Kidney epithelial cell (primary cell): ENCODE results near the gene ACTR10. TPM values are rescaled to one million over a fixed set of nuclear protein-coding genes. Genes with fewer than 3 reads are reported as not detected.

ENCODE experiments used
- DNase-seq: peaks from one replicate; pipeline ENCODE4 v3.0.0-alpha.2; 2010; ENCODE audit warnings: low read depth
- H3K27me3 ChIP-seq: 2 replicates; pipeline ENCODE4 v1.6.0; 2011; ENCODE audit warnings: low read length; ENCODE audit not compliant: control insufficient read depth, insufficient read depth
- H3K36me3 ChIP-seq: 2 replicates; pipeline ENCODE4 v1.5.1; 2011; ENCODE audit warnings: low read length; ENCODE audit not compliant: control insufficient read depth, insufficient read depth
- H3K4me3 ChIP-seq: 2 replicates; pipeline ENCODE4 v1.5.1; 2011; ENCODE audit warnings: low read depth, mild to moderate bottlenecking, control low read depth, low read length
- total RNA-seq: library from RNA; depleted of rRNA; stranded (reverse); fragments of >200 nt; gene quantifications from 2 replicates; pipeline ENCODE4 v1.2.3, GENCODE V29; 2015
- TF ChIP-seq, protein P1 (sequence below): IDR thresholded peaks from 2 replicates; pipeline ENCODE4 v1.5.1; 2011; ENCODE audit warnings: mild to moderate bottlenecking, moderate library complexity, low read length, control low read depth, inconsistent platforms; ENCODE audit not compliant: insufficient read depth, poor library complexity, severe bottlenecking

Gene ACTR10
- total RNA-seq, 1 donor from 2014 or later: 83.6 TPM

DNA sequence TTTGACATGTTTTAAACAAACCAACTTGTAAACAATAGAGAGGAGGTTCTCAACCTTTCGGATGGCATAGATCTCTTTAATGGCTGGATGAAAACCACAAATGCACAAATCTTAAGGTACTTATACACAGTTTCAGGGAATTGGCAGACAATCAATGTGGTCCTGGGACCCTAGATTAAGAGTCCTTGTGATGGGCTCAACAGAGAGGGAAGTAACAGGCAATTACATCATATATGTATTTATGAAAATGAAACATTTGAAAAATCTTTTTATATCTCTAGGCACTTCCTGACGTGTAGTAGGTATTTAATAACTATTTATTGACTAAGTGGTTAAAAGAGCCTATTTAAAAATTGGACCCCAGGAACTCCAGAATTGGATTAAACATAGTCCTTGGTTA, 897 bp downstream of the ACTR10 start:
- DNase-seq: no peak
- Histone ChIP-seq H3K36me3 (no peaks in the 10 kb centered on the region), H3K4me3 (peak overlapping the region; percentile 58), H3K27me3 (no peaks in the 10 kb centered on the region)
- TF ChIP-seq, protein P1, sequence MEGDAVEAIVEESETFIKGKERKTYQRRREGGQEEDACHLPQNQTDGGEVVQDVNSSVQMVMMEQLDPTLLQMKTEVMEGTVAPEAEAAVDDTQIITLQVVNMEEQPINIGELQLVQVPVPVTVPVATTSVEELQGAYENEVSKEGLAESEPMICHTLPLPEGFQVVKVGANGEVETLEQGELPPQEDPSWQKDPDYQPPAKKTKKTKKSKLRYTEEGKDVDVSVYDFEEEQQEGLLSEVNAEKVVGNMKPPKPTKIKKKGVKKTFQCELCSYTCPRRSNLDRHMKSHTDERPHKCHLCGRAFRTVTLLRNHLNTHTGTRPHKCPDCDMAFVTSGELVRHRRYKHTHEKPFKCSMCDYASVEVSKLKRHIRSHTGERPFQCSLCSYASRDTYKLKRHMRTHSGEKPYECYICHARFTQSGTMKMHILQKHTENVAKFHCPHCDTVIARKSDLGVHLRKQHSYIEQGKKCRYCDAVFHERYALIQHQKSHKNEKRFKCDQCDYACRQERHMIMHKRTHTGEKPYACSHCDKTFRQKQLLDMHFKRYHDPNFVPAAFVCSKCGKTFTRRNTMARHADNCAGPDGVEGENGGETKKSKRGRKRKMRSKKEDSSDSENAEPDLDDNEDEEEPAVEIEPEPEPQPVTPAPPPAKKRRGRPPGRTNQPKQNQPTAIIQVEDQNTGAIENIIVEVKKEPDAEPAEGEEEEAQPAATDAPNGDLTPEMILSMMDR: no peak

DNA sequence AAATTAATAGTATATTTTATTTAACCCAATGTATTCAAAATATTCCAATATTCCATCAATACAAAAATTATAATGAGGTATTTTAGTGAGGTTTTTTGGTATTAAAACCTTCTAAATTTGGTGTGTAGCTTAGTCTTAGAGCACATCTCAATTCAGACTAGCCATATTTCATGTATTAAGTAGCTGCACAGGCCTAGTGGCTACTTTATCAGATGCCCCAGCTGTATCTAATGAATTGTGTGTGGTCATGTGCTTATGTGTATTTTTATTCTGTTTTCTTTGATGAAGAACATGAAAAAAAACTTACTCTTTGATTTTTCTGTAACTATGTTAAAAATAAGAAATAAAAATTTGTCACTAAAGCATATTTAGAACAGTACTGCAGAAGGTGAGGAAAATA, 13.2 kb downstream of the ACTR10 start:
- no peak for DNase-seq
- TF ChIP-seq, protein P1: no peak
- H3K4me3 ChIP-seq: no peak overlapping the region
- no peaks in the 10 kb centered on the region for H3K36me3 ChIP-seq
- H3K27me3 ChIP-seq: no peaks in the 10 kb centered on the region

DNA sequence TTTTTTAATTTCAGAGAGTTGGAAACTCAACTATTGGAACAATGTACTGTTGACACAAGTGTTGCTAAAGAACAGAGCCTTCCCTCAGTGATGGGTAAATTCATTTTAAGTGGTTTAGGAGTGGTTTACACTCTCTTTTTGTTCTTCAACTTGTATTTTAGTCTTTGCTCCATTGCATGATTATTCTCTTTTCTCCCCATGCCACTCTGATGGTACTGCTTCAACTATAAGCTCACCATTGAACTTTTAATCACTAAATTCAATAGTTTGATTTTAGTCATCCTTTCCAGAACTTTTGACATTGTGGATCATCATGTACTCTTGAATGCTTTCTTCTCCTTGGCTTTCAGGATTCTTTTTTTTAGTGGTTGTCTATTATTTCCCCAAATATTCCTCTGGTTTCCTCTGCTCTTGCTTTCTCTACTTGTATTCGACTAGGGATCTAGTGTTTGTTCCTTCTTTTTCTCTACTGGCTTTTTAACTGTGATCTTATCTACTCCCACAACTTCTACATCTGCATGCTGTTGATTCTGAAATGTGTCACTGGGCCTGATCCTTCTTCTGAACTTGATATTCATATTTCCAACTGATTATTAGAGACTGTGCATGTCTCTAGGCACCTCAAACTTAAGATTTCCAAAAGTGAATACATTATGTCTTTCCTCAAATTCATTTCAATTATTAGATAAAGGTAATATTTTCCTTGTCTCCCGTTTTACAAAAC, 15.4 kb downstream of the ACTR10 start:
- Histone ChIP-seq H3K27me3 (no peaks in the 10 kb centered on the region), H3K4me3 (no peak overlapping the region), H3K36me3 (no peaks in the 10 kb centered on the region)
- TF ChIP-seq, protein P1: no peak
- no peak for DNase-seq

DNA sequence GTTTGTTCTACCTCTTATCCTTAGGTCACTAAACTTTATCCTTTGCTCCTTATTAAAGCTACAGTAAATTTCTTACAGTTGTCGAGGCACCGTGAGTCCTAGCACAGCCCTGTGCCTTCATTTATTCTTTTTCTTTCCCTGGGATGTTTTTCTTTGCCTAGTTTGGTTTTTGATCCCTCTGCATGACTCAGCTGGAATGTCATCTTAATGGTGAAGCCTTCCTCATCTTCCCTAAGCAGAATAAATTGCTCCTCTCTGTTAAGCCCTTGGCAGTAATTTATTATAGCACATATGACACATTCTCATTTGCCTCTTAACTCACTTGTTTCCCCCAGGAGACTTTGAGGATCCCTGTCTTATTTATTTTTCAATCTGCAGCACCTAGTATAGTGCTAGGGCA, 16.6 kb downstream of the ACTR10 start:
- H3K27me3 ChIP-seq: no peaks in the 10 kb centered on the region
- TF ChIP-seq, protein P1: no peak
- no peak for DNase-seq
- H3K4me3 ChIP-seq: no peak overlapping the region
- peaks cover 1% of the 10 kb centered on the region for H3K36me3 ChIP-seq

DNA sequence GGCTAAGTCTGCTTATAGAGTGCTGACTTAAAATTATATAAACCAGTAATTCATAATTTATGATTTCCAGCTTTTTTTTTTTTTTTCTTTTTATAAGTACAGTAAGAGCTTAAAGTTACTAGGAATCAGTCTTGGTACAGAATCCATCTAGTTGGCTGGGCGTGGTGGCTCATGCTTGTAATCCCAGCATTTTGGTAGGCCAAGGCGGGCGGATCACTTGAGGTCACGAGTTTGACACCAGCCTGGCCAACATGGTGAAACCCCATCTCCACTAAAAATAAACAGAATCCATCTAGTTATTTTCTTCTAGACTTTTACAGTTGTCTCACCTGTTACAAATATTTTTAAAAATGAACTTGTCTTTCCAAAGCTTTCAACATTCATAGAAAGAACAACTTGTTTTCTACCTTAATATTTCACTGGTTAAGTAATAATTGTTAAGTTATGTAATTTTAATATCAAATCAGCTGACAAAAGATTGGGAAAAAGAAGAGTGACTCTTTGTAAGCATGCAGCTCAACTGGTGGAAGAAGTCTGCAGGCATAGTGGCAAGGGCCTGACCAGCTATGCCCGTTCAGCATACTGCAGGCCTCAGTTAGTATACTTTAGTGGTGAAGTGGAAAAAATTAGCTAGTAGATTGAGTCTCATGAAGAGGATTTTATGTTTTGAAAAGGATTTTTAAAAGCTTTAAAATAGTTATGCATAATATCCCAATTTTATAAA, 27.3 kb downstream of the ACTR10 start:
- Histone ChIP-seq H3K27me3 (no peaks in the 10 kb centered on the region), H3K36me3 (no peaks in the 10 kb centered on the region), H3K4me3 (no peak overlapping the region)
- TF ChIP-seq, protein P1: no peak
- no peak for DNase-seq
